ENCODE measurements around the gene SLC16A10. TPM values are rescaled to one million over a fixed set of nuclear protein-coding genes. Genes with fewer than 3 reads are reported as not detected.
A peak's percentile ranks its signal among the peaks of the same experiment; 100 is the strongest.

Gene SLC16A10
- total and polyA plus RNA-seq, 2 of the 13 experiments (the other 11 are each of a cell fraction or from before 2014, with no cell fraction given), result 8.2 to 20.1 TPM

DNA sequence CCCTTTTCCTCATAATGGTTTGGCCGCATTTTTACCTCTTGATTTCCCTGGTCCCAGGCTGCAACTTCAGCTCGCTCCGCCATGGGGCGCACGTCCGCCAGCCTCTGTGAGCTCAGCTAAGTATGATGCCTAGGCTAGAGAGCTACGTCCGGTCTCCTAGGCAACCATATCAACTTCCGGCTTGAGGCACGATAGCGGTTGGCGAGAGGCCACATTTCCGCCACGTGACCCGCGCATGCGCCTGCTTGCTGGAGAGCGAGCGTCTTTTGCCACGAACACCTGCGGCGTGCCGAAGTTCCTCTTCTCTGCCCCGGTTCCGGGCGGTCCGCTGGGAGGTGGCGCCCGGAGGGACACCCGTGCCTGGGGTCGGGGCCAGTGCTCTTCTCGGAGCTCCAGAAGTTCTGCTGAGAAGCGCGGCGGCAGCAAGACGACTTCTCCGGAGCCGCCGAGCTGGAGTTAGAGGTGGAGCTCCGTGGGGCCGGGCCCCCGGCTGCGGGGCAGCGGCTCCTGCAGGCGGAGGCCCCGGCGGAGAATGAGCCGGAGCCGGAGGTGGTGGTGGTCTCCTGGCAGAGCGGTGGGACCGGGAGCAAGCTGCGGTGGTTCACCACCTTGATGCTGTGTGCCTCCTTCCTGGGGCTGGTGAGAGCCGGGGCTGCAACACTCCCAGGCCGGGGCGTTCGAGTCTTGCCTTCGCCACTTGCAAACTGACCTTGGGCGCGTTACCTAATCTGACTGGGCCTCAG is 172.0 kb downstream of the SLC16A10 start (continued):
- TF ChIP-seq, protein P1, sequence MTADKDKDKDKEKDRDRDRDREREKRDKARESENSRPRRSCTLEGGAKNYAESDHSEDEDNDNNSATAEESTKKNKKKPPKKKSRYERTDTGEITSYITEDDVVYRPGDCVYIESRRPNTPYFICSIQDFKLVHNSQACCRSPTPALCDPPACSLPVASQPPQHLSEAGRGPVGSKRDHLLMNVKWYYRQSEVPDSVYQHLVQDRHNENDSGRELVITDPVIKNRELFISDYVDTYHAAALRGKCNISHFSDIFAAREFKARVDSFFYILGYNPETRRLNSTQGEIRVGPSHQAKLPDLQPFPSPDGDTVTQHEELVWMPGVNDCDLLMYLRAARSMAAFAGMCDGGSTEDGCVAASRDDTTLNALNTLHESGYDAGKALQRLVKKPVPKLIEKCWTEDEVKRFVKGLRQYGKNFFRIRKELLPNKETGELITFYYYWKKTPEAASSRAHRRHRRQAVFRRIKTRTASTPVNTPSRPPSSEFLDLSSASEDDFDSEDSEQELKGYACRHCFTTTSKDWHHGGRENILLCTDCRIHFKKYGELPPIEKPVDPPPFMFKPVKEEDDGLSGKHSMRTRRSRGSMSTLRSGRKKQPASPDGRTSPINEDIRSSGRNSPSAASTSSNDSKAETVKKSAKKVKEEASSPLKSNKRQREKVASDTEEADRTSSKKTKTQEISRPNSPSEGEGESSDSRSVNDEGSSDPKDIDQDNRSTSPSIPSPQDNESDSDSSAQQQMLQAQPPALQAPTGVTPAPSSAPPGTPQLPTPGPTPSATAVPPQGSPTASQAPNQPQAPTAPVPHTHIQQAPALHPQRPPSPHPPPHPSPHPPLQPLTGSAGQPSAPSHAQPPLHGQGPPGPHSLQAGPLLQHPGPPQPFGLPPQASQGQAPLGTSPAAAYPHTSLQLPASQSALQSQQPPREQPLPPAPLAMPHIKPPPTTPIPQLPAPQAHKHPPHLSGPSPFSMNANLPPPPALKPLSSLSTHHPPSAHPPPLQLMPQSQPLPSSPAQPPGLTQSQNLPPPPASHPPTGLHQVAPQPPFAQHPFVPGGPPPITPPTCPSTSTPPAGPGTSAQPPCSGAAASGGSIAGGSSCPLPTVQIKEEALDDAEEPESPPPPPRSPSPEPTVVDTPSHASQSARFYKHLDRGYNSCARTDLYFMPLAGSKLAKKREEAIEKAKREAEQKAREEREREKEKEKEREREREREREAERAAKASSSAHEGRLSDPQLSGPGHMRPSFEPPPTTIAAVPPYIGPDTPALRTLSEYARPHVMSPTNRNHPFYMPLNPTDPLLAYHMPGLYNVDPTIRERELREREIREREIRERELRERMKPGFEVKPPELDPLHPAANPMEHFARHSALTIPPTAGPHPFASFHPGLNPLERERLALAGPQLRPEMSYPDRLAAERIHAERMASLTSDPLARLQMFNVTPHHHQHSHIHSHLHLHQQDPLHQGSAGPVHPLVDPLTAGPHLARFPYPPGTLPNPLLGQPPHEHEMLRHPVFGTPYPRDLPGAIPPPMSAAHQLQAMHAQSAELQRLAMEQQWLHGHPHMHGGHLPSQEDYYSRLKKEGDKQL (CRISPR knock-in tag; IDR thresholded peaks at IDR 0.05; ENCODE audit: low read depth), result no peak
- TF ChIP-seq NFRKB (IDR thresholded peaks at IDR 0.05) (no peak), CEBPB (IDR thresholded peaks at IDR 0.05; ENCODE audit: borderline replicate concordance, low read depth, low read length) (no peak), TCF7L2 (IDR thresholded peaks at IDR 0.05; ENCODE audit: low read depth, low read length) (no peak), SUZ12 (IDR thresholded peaks at IDR 0.05; ENCODE audit: low read depth, low read length) (no peak), ZNF674 (CRISPR knock-in tag; IDR thresholded peaks at IDR 0.05; ENCODE audit: low read depth) (no peak), GLI4 (CRISPR knock-in tag; IDR thresholded peaks at IDR 0.05; ENCODE audit: borderline replicate concordance) (no peak), ELF3 (CRISPR knock-in tag; IDR thresholded peaks at IDR 0.05) (peak; percentile 86; the same call in 1 of the 2 replicates), ZNF709 (CRISPR knock-in tag; IDR thresholded peaks at IDR 0.05) (no peak), NONO (IDR thresholded peaks at IDR 0.05) (no peak), NONO (CRISPR knock-in tag; conservative IDR thresholded peaks at IDR 0.05) (peak; percentile 90), SMAD1 (CRISPR knock-in tag; IDR thresholded peaks at IDR 0.05; ENCODE audit: borderline replicate concordance, low read depth) (peak; percentile 93; the same call in 1 of the 2 replicates), RARA (CRISPR knock-in tag; IDR thresholded peaks at IDR 0.05) (peak; percentile 46; the same call in 1 of the 2 replicates), HNRNPL (IDR thresholded peaks at IDR 0.05; ENCODE audit: low read depth, low read length) (no peak), EED (CRISPR knock-in tag; IDR thresholded peaks at IDR 0.05) (no peak), SYNCRIP (IDR thresholded peaks at IDR 0.05; ENCODE audit: insufficient read depth, low read depth, low read length) (no peak)
- TF ChIP-seq, protein P2, sequence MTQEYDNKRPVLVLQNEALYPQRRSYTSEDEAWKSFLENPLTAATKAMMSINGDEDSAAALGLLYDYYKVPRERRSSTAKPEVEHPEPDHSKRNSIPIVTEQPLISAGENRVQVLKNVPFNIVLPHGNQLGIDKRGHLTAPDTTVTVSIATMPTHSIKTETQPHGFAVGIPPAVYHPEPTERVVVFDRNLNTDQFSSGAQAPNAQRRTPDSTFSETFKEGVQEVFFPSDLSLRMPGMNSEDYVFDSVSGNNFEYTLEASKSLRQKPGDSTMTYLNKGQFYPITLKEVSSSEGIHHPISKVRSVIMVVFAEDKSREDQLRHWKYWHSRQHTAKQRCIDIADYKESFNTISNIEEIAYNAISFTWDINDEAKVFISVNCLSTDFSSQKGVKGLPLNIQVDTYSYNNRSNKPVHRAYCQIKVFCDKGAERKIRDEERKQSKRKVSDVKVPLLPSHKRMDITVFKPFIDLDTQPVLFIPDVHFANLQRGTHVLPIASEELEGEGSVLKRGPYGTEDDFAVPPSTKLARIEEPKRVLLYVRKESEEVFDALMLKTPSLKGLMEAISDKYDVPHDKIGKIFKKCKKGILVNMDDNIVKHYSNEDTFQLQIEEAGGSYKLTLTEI (CRISPR knock-in tag; conservative IDR thresholded peaks at IDR 0.05), result no peak
- TF ChIP-seq, protein P3, sequence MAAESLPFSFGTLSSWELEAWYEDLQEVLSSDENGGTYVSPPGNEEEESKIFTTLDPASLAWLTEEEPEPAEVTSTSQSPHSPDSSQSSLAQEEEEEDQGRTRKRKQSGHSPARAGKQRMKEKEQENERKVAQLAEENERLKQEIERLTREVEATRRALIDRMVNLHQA (CRISPR knock-in tag; IDR thresholded peaks at IDR 0.05), result no peak
- TF ChIP-seq, protein P4, sequence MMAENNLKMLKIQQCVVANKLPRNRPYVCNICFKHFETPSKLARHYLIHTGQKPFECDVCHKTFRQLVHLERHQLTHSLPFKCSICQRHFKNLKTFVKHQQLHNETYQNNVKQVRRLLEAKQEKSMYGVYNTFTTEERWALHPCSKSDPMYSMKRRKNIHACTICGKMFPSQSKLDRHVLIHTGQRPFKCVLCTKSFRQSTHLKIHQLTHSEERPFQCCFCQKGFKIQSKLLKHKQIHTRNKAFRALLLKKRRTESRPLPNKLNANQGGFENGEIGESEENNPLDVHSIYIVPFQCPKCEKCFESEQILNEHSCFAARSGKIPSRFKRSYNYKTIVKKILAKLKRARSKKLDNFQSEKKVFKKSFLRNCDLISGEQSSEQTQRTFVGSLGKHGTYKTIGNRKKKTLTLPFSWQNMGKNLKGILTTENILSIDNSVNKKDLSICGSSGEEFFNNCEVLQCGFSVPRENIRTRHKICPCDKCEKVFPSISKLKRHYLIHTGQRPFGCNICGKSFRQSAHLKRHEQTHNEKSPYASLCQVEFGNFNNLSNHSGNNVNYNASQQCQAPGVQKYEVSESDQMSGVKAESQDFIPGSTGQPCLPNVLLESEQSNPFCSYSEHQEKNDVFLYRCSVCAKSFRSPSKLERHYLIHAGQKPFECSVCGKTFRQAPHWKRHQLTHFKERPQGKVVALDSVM (CRISPR knock-in tag; IDR thresholded peaks at IDR 0.05), result no peak; the same call in 1 of the 2 replicates
